Pancreas (tissue), 10 donors: ENCODE results near the gene ZNF574. TPM values are rescaled to one million over a fixed set of nuclear protein-coding genes. Genes with fewer than 3 reads are reported as not detected.

Source experiments
- ATAC-seq, 4 donors: fragments of 200-7000 bp; cut with Tn5 transposase; one replicate each; pipeline versions ENCODE4 v1.8.0 to v1.9.1; 2020; ENCODE audit warnings: mild to moderate bottlenecking in 4 of 4, moderate library complexity in 4 of 4
- DNase-seq, 6 donors: peaks; one replicate each; pipeline ENCODE4 v3.0.0-alpha.2; 2020
- FAIRE-seq: peaks from 2 replicates; lab custom pipeline; 2012; peaks lifted over from hg19 to GRCh38; lab: Jason Lieb, UNC
- H3K27ac ChIP-seq, 4 donors: fragments of 200-600 bp; sonication (generic); 1 replicate in 3 of 4; 2 replicates in 1 of 4; pipeline versions ENCODE4 v1.5.0 to v1.8.0; 2020
- H3K27me3 ChIP-seq, 4 donors: fragments of 200-600 bp; one replicate each; pipeline ENCODE4 v1.8.0; 2021
- H3K36me3 ChIP-seq, 3 donors: fragments of 200-600 bp; sonication (generic) in 1 of 3; one replicate each; pipeline versions ENCODE4 v1.5.0 to v1.8.0; 2020 to 2021
- H3K4me1 ChIP-seq, 3 donors: fragments of 200-600 bp; one replicate each; pipeline ENCODE4 v1.8.0; 2021
- H3K4me3 ChIP-seq, 4 donors: fragments of 200-600 bp; sonication (generic) in 2 of 4; one replicate each; pipeline versions ENCODE4 v1.5.0 to v1.8.0; 2020 to 2021
- H3K9me3 ChIP-seq, 4 donors: fragments of 200-600 bp; one replicate each; pipeline ENCODE4 v1.8.0; 2021
- WGBS, 2 donors: extraction: QIAGEN DNeasy Blood & Tissue Kit; methylation state at CpG; one replicate each; pipeline ENCODE4 v1.1.7; 2013; 5-methylcytosine and 5-hydroxymethylcytosine counted together
- intact Hi-C, 3 donors: fragments of 100-400 bp; cut with DNase I; formaldehyde crosslinking; loops; one replicate each; pipeline versions ENCODE4 v1.11.1 to v1.14.2; 2022
- polyA plus RNA-seq, 2 donors: library from polyadenylated mRNA; stranded (reverse); fragments of 200-250 nt; gene quantifications; one replicate each; pipeline ENCODE4 v1.2.3, GENCODE V29; 2013
- total RNA-seq, 6 donors: library from RNA; stranded (reverse); fragmentation: NEBNext Ultra II Directional in 4 of 6; extraction: Animal tissue kit (Norgen Biotek cat#: 25700) in 4 of 6; gene quantifications; one replicate each; pipeline versions ENCODE4 v1.2.1 to v1.2.4, GENCODE V29; 2021 to 2023
- TF ChIP-seq, protein P1 (sequence below), 4 donors: fragments of 200-600 bp; sonication (generic) in 3 of 4; IDR thresholded peaks; one replicate each; pipeline versions ENCODE4 v1.5.0 to v1.8.0; 2021; ENCODE audit warnings: antibody characterized with exemption in 4 of 4
- donor health status: healthy with polysubstance abuse.
- donor health status: DM: no; HTN: no; CAD: no; lungs with moderate emphysema.
- donor health status: DM: no; HTN: no; CAD: no.
- donor health status: control.
- donor health status: control.
- donor health status: Bipolar disorder and iron deficiency.
- donor health status: DM: yes; HTN: yes; CAD: no.
- donor health status: DM: no; HTN: no; CAD: no.
- donor health status: DM: no; HTN: no; CAD: no.
- donor health status: DM: yes; HTN: yes; CAD: no.

The ZNF574 gene
- total and polyA plus RNA-seq, 8 donors: 3.9 to 8.5 (median 5.8) TPM

DNA sequence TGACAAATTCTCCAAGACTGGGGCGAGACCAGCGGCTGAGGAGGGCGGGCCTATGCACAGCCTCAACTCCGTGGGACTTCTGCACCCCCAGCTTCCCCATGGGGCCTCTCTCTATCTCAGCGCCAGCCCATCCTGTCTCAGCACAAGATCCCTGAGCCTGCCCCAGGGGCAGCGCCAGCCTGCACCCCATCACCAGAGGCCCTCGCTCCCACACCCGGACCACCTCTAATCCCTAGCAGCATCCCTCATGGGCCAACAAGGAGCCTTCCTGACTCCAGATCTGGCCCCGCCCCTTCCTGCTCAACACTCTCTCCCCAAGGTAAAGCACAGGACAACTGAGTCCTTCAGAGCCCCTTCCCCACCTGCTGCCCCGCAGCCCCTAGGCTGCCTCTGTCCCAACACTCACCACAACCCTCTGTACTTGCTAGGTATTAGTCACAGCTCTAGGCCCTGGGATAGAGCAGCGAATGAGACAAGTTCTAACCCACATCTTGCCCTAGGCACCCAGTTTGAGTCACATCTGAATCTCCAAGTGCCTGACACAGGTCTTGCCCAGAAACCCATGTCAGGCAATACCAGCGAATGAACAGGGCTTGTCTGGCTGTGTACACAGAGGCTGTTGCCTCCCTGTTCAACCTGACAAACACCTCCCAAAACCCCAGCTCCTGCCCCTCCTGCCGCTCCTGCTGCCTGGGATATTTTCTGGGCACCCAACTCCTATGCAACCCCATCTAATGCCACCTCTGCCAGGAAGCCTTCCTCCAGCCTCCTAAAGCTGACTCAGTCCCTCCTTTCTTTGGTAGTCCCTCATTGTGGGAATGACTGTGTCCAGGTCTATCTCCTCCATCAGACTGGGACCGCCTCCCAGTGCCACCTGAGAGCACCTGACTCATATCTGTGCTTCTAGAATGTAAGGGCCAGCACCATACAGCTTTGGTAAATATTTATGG lies 24.5 kb upstream of the ZNF574 start:
- no peak for FAIRE-seq
- TF ChIP-seq, protein P1, sequence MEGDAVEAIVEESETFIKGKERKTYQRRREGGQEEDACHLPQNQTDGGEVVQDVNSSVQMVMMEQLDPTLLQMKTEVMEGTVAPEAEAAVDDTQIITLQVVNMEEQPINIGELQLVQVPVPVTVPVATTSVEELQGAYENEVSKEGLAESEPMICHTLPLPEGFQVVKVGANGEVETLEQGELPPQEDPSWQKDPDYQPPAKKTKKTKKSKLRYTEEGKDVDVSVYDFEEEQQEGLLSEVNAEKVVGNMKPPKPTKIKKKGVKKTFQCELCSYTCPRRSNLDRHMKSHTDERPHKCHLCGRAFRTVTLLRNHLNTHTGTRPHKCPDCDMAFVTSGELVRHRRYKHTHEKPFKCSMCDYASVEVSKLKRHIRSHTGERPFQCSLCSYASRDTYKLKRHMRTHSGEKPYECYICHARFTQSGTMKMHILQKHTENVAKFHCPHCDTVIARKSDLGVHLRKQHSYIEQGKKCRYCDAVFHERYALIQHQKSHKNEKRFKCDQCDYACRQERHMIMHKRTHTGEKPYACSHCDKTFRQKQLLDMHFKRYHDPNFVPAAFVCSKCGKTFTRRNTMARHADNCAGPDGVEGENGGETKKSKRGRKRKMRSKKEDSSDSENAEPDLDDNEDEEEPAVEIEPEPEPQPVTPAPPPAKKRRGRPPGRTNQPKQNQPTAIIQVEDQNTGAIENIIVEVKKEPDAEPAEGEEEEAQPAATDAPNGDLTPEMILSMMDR (IDR thresholded peaks at IDR 0.05): no peak
- H3K36me3 ChIP-seq: no peaks in the 10 kb centered on the region
- H3K27me3 ChIP-seq: no peaks in the 10 kb centered on the region
- 90% methylated on average over 14 of the region's 14 CpGs for WGBS, 2 donors
- intact Hi-C loops: no loop called here
- no peak for ATAC-seq
- H3K4me1 ChIP-seq: no peaks in the 10 kb centered on the region
- no peak overlapping the region for H3K4me3 ChIP-seq
- DNase-seq: no peak
- H3K9me3 ChIP-seq: no peaks in the 10 kb centered on the region
- H3K27ac ChIP-seq: no peak overlapping the region

DNA sequence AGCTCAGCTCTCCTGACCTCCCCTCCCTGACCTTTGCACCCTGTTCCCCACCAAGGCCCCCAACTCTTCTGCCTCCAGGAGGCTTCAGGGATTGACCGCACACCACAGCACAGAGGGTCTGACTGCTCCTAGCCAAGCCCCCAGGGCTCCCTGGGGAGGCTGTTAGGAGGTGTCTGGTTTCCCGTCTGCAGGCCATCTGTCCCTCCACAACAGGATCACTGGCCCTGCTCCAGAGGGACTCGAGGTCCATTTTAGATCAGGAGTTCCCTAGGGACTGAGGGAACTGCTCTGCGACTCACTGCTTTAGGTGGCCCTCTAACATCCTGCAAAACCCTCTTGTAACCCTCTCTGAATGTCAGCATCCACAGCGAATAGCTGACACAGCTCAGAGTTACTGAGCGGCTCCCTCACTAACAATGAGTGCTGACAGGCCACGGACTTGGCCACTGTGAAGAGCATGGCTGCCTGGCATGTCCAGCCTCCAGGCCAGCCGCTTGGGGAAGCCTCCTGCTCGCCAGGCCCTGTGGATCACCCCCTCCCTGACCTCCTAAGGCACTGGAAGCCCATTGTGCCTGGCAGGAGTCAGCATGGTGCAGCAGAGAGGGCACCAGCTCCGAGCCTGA lies 23.6 kb upstream of the ZNF574 start:
- H3K4me1 ChIP-seq: no peaks in the 10 kb centered on the region
- DNase-seq (no peak), FAIRE-seq (no peak), ATAC-seq (no peak)
- H3K9me3 ChIP-seq: no peaks in the 10 kb centered on the region
- intact Hi-C loops: no loop called here
- no peak overlapping the region for H3K27ac ChIP-seq
- TF ChIP-seq, protein P1 (IDR thresholded peaks at IDR 0.05): no peak
- 71 to 72% methylated on average over 10 of the region's 10 CpGs for WGBS, 2 donors
- H3K27me3 ChIP-seq: no peaks in the 10 kb centered on the region
- no peak overlapping the region for H3K4me3 ChIP-seq
- H3K36me3 ChIP-seq: no peaks in the 10 kb centered on the region

DNA sequence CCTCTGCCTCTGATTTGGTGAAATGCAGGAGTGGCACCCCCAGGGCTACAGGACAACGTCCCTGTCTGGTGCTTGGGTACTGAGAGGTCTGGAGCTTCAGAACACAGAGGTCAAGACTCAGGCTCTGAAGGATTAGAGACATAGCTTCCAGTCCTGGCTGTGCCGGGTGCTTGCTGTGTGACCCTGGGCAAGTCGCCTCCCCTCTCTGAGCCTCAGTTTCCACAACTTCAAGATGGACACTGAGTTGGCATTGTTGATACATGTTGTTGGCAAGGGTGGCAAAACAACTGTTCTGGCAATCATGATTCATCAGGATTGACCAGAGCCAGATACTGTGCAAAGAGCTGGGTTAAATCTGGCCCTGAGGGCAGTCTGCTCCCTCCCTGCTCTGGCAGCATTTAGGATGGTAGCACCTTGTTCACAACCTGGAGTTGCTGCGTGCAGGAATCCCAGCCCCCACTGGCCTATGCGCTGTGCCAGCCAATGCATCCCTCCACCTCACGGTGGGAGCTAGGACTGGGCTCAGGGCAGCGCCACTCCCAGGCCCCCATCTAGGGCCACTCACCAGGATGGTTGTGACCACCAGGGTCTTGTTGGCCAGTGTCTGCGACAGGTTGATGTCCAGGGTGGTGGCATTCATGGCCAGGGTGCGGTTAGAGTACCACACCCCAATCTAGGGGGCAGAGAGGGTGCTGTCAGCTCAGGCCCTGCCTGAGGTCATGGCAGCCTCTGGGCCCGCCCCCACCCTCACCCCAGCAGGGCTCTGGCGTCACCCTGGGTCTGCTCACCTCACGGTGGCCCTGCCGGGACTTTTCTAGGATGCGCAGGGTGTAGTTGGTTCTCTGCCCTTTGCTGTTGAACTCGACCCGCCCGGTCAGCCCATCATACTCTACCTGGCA lies 22.7 kb upstream of the ZNF574 start:
- WGBS, 2 donors: 77 to 84% methylated on average over 17 of the region's 17 CpGs
- H3K27me3 ChIP-seq: no peaks in the 10 kb centered on the region
- FAIRE-seq (no peak), DNase-seq (no peak), ATAC-seq (no peak)
- no peak overlapping the region for H3K4me3 ChIP-seq
- H3K36me3 ChIP-seq: no peaks in the 10 kb centered on the region
- intact Hi-C loops: no loop called here
- H3K27ac ChIP-seq: no peak overlapping the region
- H3K9me3 ChIP-seq: no peaks in the 10 kb centered on the region
- TF ChIP-seq, protein P1 (IDR thresholded peaks at IDR 0.05): no peak
- no peaks in the 10 kb centered on the region for H3K4me1 ChIP-seq

DNA sequence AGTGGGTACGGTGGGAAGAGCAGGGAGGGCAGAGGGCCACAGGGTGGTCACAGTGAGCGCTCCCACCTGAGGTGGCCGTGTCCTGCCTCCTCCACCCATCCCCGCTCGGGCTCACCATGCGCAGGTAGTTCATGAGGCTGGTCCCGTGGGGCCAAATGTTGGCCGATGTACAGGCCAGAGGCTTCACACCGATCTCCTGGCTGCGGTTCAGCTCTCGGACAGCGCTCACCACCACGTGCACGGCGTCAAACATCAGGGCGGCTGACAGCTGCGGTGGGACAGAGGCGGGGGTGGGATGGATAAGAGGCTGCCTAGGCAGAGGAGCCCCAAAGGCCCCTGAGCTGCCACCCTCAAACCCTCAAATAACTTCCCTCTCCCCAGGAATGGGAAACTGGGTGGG lies 21.8 kb upstream of the ZNF574 start:
- H3K27ac ChIP-seq: no peak overlapping the region
- no peaks in the 10 kb centered on the region for H3K9me3 ChIP-seq
- H3K27me3 ChIP-seq: no peaks in the 10 kb centered on the region
- TF ChIP-seq, protein P1 (IDR thresholded peaks at IDR 0.05): no peak
- DNase-seq (no peak), FAIRE-seq (no peak), ATAC-seq (no peak)
- WGBS, 2 donors: 71 to 83% methylated on average over 18 of the region's 18 CpGs
- no peak overlapping the region for H3K4me3 ChIP-seq
- H3K36me3 ChIP-seq: no peaks in the 10 kb centered on the region
- no peaks in the 10 kb centered on the region for H3K4me1 ChIP-seq
- intact Hi-C loops: no loop called here
